HG03432 (cell line): ENCODE results near the gene TCEANC2.

Experiments used
- ATAC-seq: cut with Tn5 transposase; IDR thresholded peaks from one replicate; pipeline ENCODE4 v1.9.1; 2021; ENCODE audit warnings: mild to moderate bottlenecking, moderate library complexity; ENCODE audit not compliant: unreplicated experiment

TCEANC2 gene

GRCh38 chr1:54111624-54112023 is 58.2 kb downstream of the TCEANC2 start:
- ATAC-seq: no peak

- ATAC-seq: no peak
These were observed 58.6 kb downstream of the TCEANC2 start for GRCh38 chr1:54112027-54112426.

- ATAC-seq: no peak
These were observed 59.4 kb downstream of the TCEANC2 start for GRCh38 chr1:54112705-54113368.

GRCh38 chr1:54114001-54114400 is 60.6 kb downstream of the TCEANC2 start:
- no peak for ATAC-seq

- no peak for ATAC-seq
These were observed 61.5 kb downstream of the TCEANC2 start for GRCh38 chr1:54114955-54115354.

- no peak for ATAC-seq
These were observed 62.1 kb downstream of the TCEANC2 start for GRCh38 chr1:54115520-54115919.

- no peak for ATAC-seq
These were observed 64.6 kb downstream of the TCEANC2 start for GRCh38 chr1:54117815-54118563.

- no peak for ATAC-seq
These were observed 65.3 kb downstream of the TCEANC2 start for GRCh38 chr1:54118704-54119103.

- ATAC-seq: no peak
These were observed 66.8 kb downstream of the TCEANC2 start for GRCh38 chr1:54120018-54120697.

- ATAC-seq: no peak
These were observed 67.5 kb downstream of the TCEANC2 start for GRCh38 chr1:54120698-54121481.

GRCh38 chr1:54121482-54122134 is 68.2 kb downstream of the TCEANC2 start:
- ATAC-seq: peak; percentile 56

GRCh38 chr1:54122135-54122751 is 68.8 kb downstream of the TCEANC2 start:
- ATAC-seq: no peak

GRCh38 chr1:54122992-54123391 is 69.6 kb downstream of the TCEANC2 start:
- no peak for ATAC-seq

GRCh38 chr1:54124472-54124871 is 71.1 kb downstream of the TCEANC2 start:
- no peak for ATAC-seq

GRCh38 chr1:54124906-54125305 is 71.5 kb downstream of the TCEANC2 start:
- ATAC-seq: no peak

- ATAC-seq: no peak
These were observed 72.1 kb downstream of the TCEANC2 start for GRCh38 chr1:54125386-54126070.

GRCh38 chr1:54126271-54126815 is 72.9 kb downstream of the TCEANC2 start:
- no peak for ATAC-seq

- ATAC-seq: no peak
These were observed 74.3 kb downstream of the TCEANC2 start for GRCh38 chr1:54127594-54128300.

- ATAC-seq: no peak
These were observed 76.5 kb downstream of the TCEANC2 start for GRCh38 chr1:54129858-54130257.
